Lower leg skin (tissue), 4 donors: ENCODE data around the gene ORM2. TPM values are rescaled to one million over a fixed set of nuclear protein-coding genes. Genes with fewer than 3 reads are reported as not detected.

Experiments
- DNase-seq, 2 donors: peaks; one replicate each; pipeline ENCODE4 v3.0.0-alpha.2; 2019; ENCODE audit warnings: low spot score in 2 of 2
- H3K4me3 ChIP-seq: fragments of 200-600 bp; sonication (generic); 2 replicates; pipeline ENCODE4 v1.5.1; 2017; ENCODE audit warnings: mild to moderate bottlenecking, low read depth; ENCODE audit not compliant: poor library complexity, severe bottlenecking
- POLR2A ChIP-seq, 2 donors: fragments of 450-650 bp; IDR thresholded peaks; one replicate each; pipeline ENCODE4 v1.6.1; 2016 to 2017; ENCODE audit warnings: antibody characterized with exemption in 2 of 2, mild to moderate bottlenecking in 1 of 2, moderate library complexity in 1 of 2
- WGBS, 2 donors: methylation state at CpG; one replicate each; pipeline ENCODE4 v1.1.5; 2018; 5-methylcytosine and 5-hydroxymethylcytosine counted together
- intact Hi-C: fragments of 100-400 bp; cut with DNase I; formaldehyde crosslinking; loops from one replicate; pipeline ENCODE4 v1.15.0; 2023; ENCODE audit warnings: low total_unique reads
- total RNA-seq, 4 donors: library from RNA; depleted of rRNA; stranded (reverse); fragments of >200 nt; gene quantifications; one replicate each; pipeline ENCODE4 v1.1.0, GENCODE V29; 2016
- TF ChIP-seq, protein P1 (sequence below), 3 donors: fragments of 450-650 bp; IDR thresholded peaks; one replicate each; pipeline ENCODE4 v1.5.1; 2016; ENCODE audit warnings: antibody characterized with exemption in 3 of 3, mild to moderate bottlenecking in 3 of 3, moderate library complexity in 2 of 3

Gene ORM2
- total RNA-seq, 4 donors from 2014 or later: not detected

- intact Hi-C loops: no loop called here
- TF ChIP-seq, protein P1, sequence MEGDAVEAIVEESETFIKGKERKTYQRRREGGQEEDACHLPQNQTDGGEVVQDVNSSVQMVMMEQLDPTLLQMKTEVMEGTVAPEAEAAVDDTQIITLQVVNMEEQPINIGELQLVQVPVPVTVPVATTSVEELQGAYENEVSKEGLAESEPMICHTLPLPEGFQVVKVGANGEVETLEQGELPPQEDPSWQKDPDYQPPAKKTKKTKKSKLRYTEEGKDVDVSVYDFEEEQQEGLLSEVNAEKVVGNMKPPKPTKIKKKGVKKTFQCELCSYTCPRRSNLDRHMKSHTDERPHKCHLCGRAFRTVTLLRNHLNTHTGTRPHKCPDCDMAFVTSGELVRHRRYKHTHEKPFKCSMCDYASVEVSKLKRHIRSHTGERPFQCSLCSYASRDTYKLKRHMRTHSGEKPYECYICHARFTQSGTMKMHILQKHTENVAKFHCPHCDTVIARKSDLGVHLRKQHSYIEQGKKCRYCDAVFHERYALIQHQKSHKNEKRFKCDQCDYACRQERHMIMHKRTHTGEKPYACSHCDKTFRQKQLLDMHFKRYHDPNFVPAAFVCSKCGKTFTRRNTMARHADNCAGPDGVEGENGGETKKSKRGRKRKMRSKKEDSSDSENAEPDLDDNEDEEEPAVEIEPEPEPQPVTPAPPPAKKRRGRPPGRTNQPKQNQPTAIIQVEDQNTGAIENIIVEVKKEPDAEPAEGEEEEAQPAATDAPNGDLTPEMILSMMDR (IDR thresholded peaks at IDR 0.05): no peak
- no peak for TF ChIP-seq POLR2A (IDR thresholded peaks at IDR 0.05)
- no peak overlapping the region for H3K4me3 ChIP-seq
- DNase-seq: no peak
- WGBS, 2 donors: 90 to 95% methylated on average over 15 of the region's 15 CpGs
Observed at GRCh38 chr9:114347675-114348074, 18.0 kb downstream of the ORM2 start.

- intact Hi-C loops: no loop called here
Observed at GRCh38 chr9:114348261-114348905, 18.7 kb downstream of the ORM2 start.

DNA sequence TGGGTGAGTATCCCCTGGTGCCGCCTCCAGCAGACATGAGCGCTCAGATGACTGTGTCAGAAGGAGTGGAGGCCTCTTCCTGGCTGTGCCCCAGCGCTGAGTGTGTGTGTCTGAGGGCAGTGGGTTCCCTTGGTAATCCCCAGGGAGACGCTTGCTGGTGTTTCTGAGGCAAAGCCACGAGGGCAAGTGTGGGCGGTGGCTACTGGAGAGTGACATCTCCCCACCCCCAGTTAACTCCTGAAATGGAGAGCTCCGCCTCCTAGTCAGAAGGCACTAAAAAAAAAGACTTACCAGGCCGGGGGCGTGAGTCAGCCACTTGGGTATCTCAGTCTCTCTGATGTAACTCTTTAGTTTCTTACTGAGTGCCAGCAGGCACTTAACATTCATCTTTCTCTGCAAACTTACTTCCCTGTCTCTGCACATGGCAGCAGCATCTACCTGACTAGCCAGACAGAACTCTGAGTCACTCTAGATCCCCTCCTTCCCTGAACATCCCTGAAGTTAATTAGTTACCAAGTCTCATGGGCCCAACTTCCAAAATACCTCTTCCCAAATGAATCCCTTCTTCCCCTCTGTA is 19.3 kb downstream of the ORM2 start:
- 33 to 41% methylated on average over 8 to 9 of the region's 9 CpGs for WGBS, 2 donors
- no peak overlapping the region for H3K4me3 ChIP-seq
- peak; percentile 66 to 91 for DNase-seq
- TF ChIP-seq, protein P1 (IDR thresholded peaks at IDR 0.05): no peak
- no peak for TF ChIP-seq POLR2A (IDR thresholded peaks at IDR 0.05)
- intact Hi-C loops: no loop called here

More at GRCh38 chr9:114348261-114348905, 18.7 kb downstream of the ORM2 start:
- WGBS, 2 donors: 84 to 86% methylated on average over 11 to 12 of the region's 12 CpGs
- no peak for DNase-seq
- TF ChIP-seq, protein P1 (IDR thresholded peaks at IDR 0.05): no peak
- TF ChIP-seq POLR2A (IDR thresholded peaks at IDR 0.05): no peak
- H3K4me3 ChIP-seq: no peak overlapping the region

- WGBS, 2 donors: 85 to 86% methylated on average over 10 of the region's 10 CpGs
- no peak overlapping the region for H3K4me3 ChIP-seq
- DNase-seq: no peak
- no peak for TF ChIP-seq POLR2A (IDR thresholded peaks at IDR 0.05)
- TF ChIP-seq, protein P1 (IDR thresholded peaks at IDR 0.05): no peak
- intact Hi-C loops: no loop called here
Observed at GRCh38 chr9:114349713-114350480, 20.2 kb downstream of the ORM2 start.

DNA sequence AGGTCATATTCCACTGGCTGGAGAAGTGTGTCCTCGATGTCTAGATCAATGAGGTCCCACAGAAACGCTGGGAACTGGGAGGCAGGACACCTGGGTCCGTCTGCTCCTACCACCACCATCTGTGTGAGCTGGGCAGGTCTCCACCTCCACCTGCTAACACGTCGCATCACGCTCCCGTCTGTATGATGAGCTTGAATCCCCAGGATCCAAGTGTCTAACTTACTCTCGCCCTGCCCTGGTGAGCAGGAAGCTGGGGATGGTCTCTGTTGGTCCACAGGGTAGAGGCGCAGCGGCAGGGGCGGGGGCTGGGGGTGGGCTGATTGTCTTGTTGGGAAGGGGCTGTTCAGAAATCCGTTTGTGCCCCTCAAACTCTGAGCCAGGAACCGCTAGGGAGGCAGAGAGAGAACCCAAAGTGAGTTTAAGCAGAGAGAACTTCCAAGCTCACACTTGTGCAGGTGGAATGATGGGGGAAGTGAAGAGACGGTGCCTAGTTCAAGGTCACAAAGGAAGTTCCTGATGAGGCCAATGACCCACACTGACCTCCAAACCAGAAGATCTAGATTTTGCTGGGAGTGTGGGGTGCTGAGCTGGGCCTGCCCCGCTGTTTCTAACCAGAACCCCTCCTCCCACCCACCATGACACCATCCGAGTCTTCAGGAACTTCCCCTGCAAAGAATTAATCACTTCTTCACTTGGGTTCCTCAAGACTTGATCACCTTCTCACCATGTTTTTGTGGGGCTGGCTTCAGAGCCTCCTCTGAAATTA is 21.1 kb downstream of the ORM2 start:
- TF ChIP-seq, protein P1 (IDR thresholded peaks at IDR 0.05): no peak
- TF ChIP-seq POLR2A (IDR thresholded peaks at IDR 0.05): no peak
- no peak overlapping the region for H3K4me3 ChIP-seq
- 88 to 93% methylated on average over 16 of the region's 16 CpGs for WGBS, 2 donors
- DNase-seq: peak in 1 of 2 donors; percentile 67
- intact Hi-C loops: no loop called here
